HEK293 (cell line): ENCODE measurements around the gene SETD5.

Experiments used
- CTCF ChIA-PET: fragments of 350-600 bp; formaldehyde crosslinking; extraction: SDS; loops from one replicate; lab custom pipeline; 2021; ENCODE audit warnings: antibody characterized with exemption; lab: Yijun Ruan, JAX
- POLR2A ChIA-PET: fragments of 300-600 bp; formaldehyde crosslinking; extraction: SDS; loops from one replicate; lab custom pipeline; 2020; ENCODE audit warnings: antibody characterized with exemption, inconsistent platforms; lab: Yijun Ruan, JAX
- H3K27ac ChIP-seq: fragments of 200-500 bp; sonication (Bioruptor generic); 2 replicates; pipeline ENCODE4 v1.5.1; 2014; ENCODE audit warnings: low read depth, low read length, control low read depth, inconsistent platforms; ENCODE audit errors: extremely low read depth
- H3K36me3 ChIP-seq, 2 experiments: fragments of 200-500 bp in 1 of 2; sonication (Bioruptor generic) in 1 of 2; 1 replicate in 1 of 2; 2 replicates in 1 of 2; pipeline ENCODE4 v1.5.1; 2014 to 2017; ENCODE audit warnings: inconsistent platforms in 2 of 2, low read length in 2 of 2; ENCODE audit not compliant: control insufficient read depth in 2 of 2, insufficient read depth in 1 of 2
- H3K4me1 ChIP-seq: fragments of 200-500 bp; sonication (Bioruptor generic); 2 replicates; pipeline ENCODE4 v1.5.1; 2014; ENCODE audit warnings: mild to moderate bottlenecking, low read length, inconsistent platforms; ENCODE audit not compliant: control insufficient read depth, insufficient read depth
- H3K4me3 ChIP-seq: 2 replicates; pipeline ENCODE4 v1.5.1; 2011; ENCODE audit warnings: low read depth, mild to moderate bottlenecking, control low read depth, low read length, moderate library complexity
- H3K9me3 ChIP-seq: fragments of 200-500 bp; sonication (Bioruptor generic); 2 replicates; pipeline ENCODE4 v1.5.1; 2014; ENCODE audit warnings: low read depth, low read length, inconsistent platforms; ENCODE audit not compliant: control insufficient read depth, insufficient read depth
- GLIS2 ChIP-seq: fragments of 450-650 bp; formaldehyde crosslinking; IDR thresholded peaks from 2 replicates; pipeline ENCODE4 v1.5.1; 2016; ENCODE audit warnings: missing biosample characterization, missing genetic modification characterization
- HIC1 ChIP-seq: fragments of 450-650 bp; formaldehyde crosslinking; IDR thresholded peaks from 2 replicates; pipeline ENCODE4 v1.5.1; 2016; ENCODE audit warnings: missing biosample characterization, missing genetic modification characterization
- PRDM4 ChIP-seq: fragments of 450-650 bp; formaldehyde crosslinking; IDR thresholded peaks from 2 replicates; pipeline ENCODE4 v1.5.1; 2017; ENCODE audit warnings: missing biosample characterization, missing genetic modification characterization
- ZBTB10 ChIP-seq: fragments of 450-650 bp; formaldehyde crosslinking; IDR thresholded peaks from 2 replicates; pipeline ENCODE4 v1.5.1; 2016; ENCODE audit warnings: missing biosample characterization, missing genetic modification characterization
- ZNF114 ChIP-seq: fragments of 450-650 bp; formaldehyde crosslinking; IDR thresholded peaks from 2 replicates; pipeline ENCODE4 v1.5.0; 2017; ENCODE audit warnings: missing biosample characterization, missing genetic modification characterization
- ZNF19 ChIP-seq: fragments of 450-650 bp; formaldehyde crosslinking; IDR thresholded peaks from 2 replicates; pipeline ENCODE4; 2016; ENCODE audit warnings: missing biosample characterization, missing genetic modification characterization, low read depth
- ZNF248 ChIP-seq: fragments of 450-650 bp; formaldehyde crosslinking; IDR thresholded peaks from 2 replicates; pipeline ENCODE4 v1.5.1; 2017; ENCODE audit warnings: missing biosample characterization, missing genetic modification characterization
- ZNF266 ChIP-seq: fragments of 450-650 bp; formaldehyde crosslinking; IDR thresholded peaks from 2 replicates; pipeline ENCODE4 v1.5.1; 2016; ENCODE audit warnings: missing biosample characterization, missing genetic modification characterization, low read depth
- ZNF280D ChIP-seq: fragments of 450-650 bp; formaldehyde crosslinking; IDR thresholded peaks from 2 replicates; pipeline ENCODE4 v1.5.1; 2016; ENCODE audit warnings: missing biosample characterization, missing genetic modification characterization
- ZNF311 ChIP-seq: fragments of 450-650 bp; formaldehyde crosslinking; IDR thresholded peaks from 2 replicates; pipeline ENCODE4 v1.5.1; 2017; ENCODE audit warnings: missing biosample characterization, missing genetic modification characterization, borderline replicate concordance
- ZNF426 ChIP-seq: fragments of 450-650 bp; formaldehyde crosslinking; IDR thresholded peaks from 2 replicates; pipeline ENCODE4 v1.5.1; 2017; ENCODE audit warnings: missing biosample characterization, missing genetic modification characterization, mild to moderate bottlenecking, inconsistent platforms, moderate library complexity
- ZNF433 ChIP-seq: fragments of 450-650 bp; formaldehyde crosslinking; IDR thresholded peaks from 2 replicates; pipeline ENCODE4 v1.5.1; 2016; ENCODE audit warnings: missing biosample characterization, missing genetic modification characterization, low read depth
- ZNF558 ChIP-seq: fragments of 450-650 bp; formaldehyde crosslinking; IDR thresholded peaks from 2 replicates; pipeline ENCODE4 v1.5.1; 2016; ENCODE audit warnings: missing biosample characterization, missing genetic modification characterization
- ZNF621 ChIP-seq: fragments of 450-650 bp; formaldehyde crosslinking; IDR thresholded peaks from 2 replicates; pipeline ENCODE4 v1.5.1; 2017; ENCODE audit warnings: missing biosample characterization, missing genetic modification characterization
- ZNF660 ChIP-seq: fragments of 450-650 bp; IDR thresholded peaks from 2 replicates; pipeline ENCODE4 v1.5.1; 2018; ENCODE audit warnings: missing biosample characterization, mild to moderate bottlenecking, missing genetic modification characterization
- ZNF692 ChIP-seq: fragments of 450-650 bp; formaldehyde crosslinking; IDR thresholded peaks from 2 replicates; pipeline ENCODE4 v1.5.1; 2016; ENCODE audit warnings: missing biosample characterization, missing genetic modification characterization
- ZNF701 ChIP-seq: fragments of 450-650 bp; formaldehyde crosslinking; IDR thresholded peaks from 2 replicates; pipeline ENCODE4 v1.5.1; 2016; ENCODE audit warnings: missing biosample characterization, missing genetic modification characterization
- ZNF704 ChIP-seq: fragments of 450-650 bp; formaldehyde crosslinking; IDR thresholded peaks from 2 replicates; pipeline ENCODE4 v1.5.1; 2016; ENCODE audit warnings: missing biosample characterization, missing genetic modification characterization

The SETD5 gene

GRCh38 chr3:9473496-9474065 lies 76.2 kb downstream of the SETD5 start:
- no peaks in the 10 kb centered on the region for H3K4me1 ChIP-seq
- CTCF ChIA-PET = no interaction called here
- POLR2A ChIA-PET = no interaction called here
- H3K4me3 ChIP-seq = no peak overlapping the region
- H3K36me3 ChIP-seq = peaks cover 82 to 99% of the 10 kb centered on the region in 2 experiments
- no peak overlapping the region for H3K27ac ChIP-seq
- no peaks in the 10 kb centered on the region for H3K9me3 ChIP-seq
- TF ChIP-seq ZNF704 (no peak), ZBTB10 (tag by site-specific recombination) (no peak), ZNF426 (tag by site-specific recombination) (no peak), ZNF692 (tag by site-specific recombination) (no peak), ZNF114 (no peak), ZNF433 (tag by site-specific recombination) (no peak), GLIS2 (tag by site-specific recombination) (no peak), PRDM4 (tag by site-specific recombination) (no peak), ZNF311 (tag by site-specific recombination) (no peak), ZNF266 (tag by site-specific recombination) (no peak), ZNF248 (tag by site-specific recombination) (no peak), ZNF621 (no peak), ZNF19 (tag by site-specific recombination) (no peak), ZNF280D (tag by site-specific recombination) (no peak), HIC1 (tag by site-specific recombination) (no peak), ZNF660 (no peak), ZNF701 (tag by site-specific recombination) (no peak), ZNF558 (tag by site-specific recombination) (no peak)
